ENCODE results near the gene COBL.

- TF ChIP-seq EZH2phosphoT487 (IDR thresholded peaks at IDR 0.05; ENCODE audit: insufficient read depth, low read depth) (no peak), EZH2 (IDR thresholded peaks at IDR 0.05; ENCODE audit: insufficient read depth, poor library complexity, severe bottlenecking) (no peak)
Measured at GRCh38 chr7:51298912-51299311, 17.7 kb downstream of the COBL start.

All from GM23248 (cell line).